A549 (cell line): ENCODE results near the gene TMCC2. TPM values are rescaled to one million over a fixed set of nuclear protein-coding genes. Genes with fewer than 3 reads are reported as not detected.

Experiments used
- ATAC-seq, 2 experiments: fragments of 200-7000 bp in 1 of 2; fragments of >200 bp in 1 of 2; cut with Nextera tagmentation in 1 of 2; cut with Tn5 transposase in 1 of 2; 3 replicates each; pipeline versions ENCODE4 v1.8.0 to v1.9.1; 2018 to 2020; ENCODE audit warnings: mild to moderate bottlenecking in 1 of 2, moderate library complexity in 1 of 2
- CTCF ChIA-PET: fragments of 300-600 bp; sonication (Branson Sonifier 250); formaldehyde crosslinking; extraction: SDS; loops from one replicate; lab custom pipeline; 2021; ENCODE audit warnings: antibody characterized with exemption, inconsistent platforms; lab: Yijun Ruan, JAX
- POLR2A ChIA-PET: fragments of 350-600 bp; formaldehyde crosslinking; extraction: SDS; loops from one replicate; lab custom pipeline; 2021; ENCODE audit warnings: antibody characterized with exemption, inconsistent platforms; lab: Yijun Ruan, JAX
- DNase-seq, 2 experiments: peaks; one replicate each; pipeline versions ENCODE4 v3.0.0 to v3.0.0-alpha.2; 2011 to 2016; ENCODE audit warnings: low read depth in 1 of 2, low spot score in 1 of 2
- FAIRE-seq: peaks from 2 replicates; lab custom pipeline; 2011; peaks lifted over from hg19 to GRCh38; lab: Jason Lieb, UNC
- H3K27ac ChIP-seq, 2 experiments: fragments of >200 bp; sonication (Bioruptor Twin); formaldehyde crosslinking; 3 replicates each; pipeline ENCODE4 v1.5.1; 2016 to 2017
- H3K4me1 ChIP-seq: fragments of >200 bp; sonication (Bioruptor Twin); formaldehyde crosslinking; 3 replicates; pipeline ENCODE4 v1.6.1; 2016
- H3K4me2 ChIP-seq: fragments of >200 bp; sonication (Bioruptor Twin); formaldehyde crosslinking; 3 replicates; pipeline ENCODE4 v1.6.1; 2016
- H3K4me3 ChIP-seq: fragments of >200 bp; sonication (Bioruptor Twin); formaldehyde crosslinking; 3 replicates; pipeline ENCODE4 v1.5.1; 2016
- H3K9me3 ChIP-seq: fragments of >200 bp; sonication (Bioruptor Twin); formaldehyde crosslinking; 3 replicates; pipeline ENCODE4 v1.6.1; 2016
- CBX2 ChIP-seq: fragments of 200-600 bp; sonication (generic); IDR thresholded peaks from 2 replicates; pipeline ENCODE4 v1.6.1; 2016; ENCODE audit warnings: low read depth, mild to moderate bottlenecking, borderline replicate concordance
- CHD2 ChIP-seq: fragments of 150-350 bp; IDR thresholded peaks from 2 replicates; pipeline ENCODE4 v1.6.1; 2014; ENCODE audit warnings: low read length; ENCODE audit not compliant: partially characterized antibody
- CHD4 ChIP-seq: fragments of 200-600 bp; sonication (generic); IDR thresholded peaks from 2 replicates; pipeline ENCODE4 v1.6.1; 2016; ENCODE audit warnings: antibody characterized with exemption, mild to moderate bottlenecking, borderline replicate concordance
- EHF ChIP-seq: fragments of 250-450 bp; sonication (Bioruptor Pico); IDR thresholded peaks from 2 replicates; pipeline ENCODE4 v1.5.0; 2020; ENCODE audit warnings: mild to moderate bottlenecking
- EHMT2 ChIP-seq: fragments of 200-600 bp; sonication (generic); IDR thresholded peaks from 2 replicates; pipeline ENCODE4 v1.6.1; 2016; ENCODE audit warnings: antibody characterized with exemption, low read depth, mild to moderate bottlenecking, moderate library complexity
- ESRRA ChIP-seq: fragments of 150-350 bp; IDR thresholded peaks from 2 replicates; pipeline ENCODE4 v1.6.1; 2014; ENCODE audit warnings: mild to moderate bottlenecking, low read length, borderline replicate concordance
- FOXS1 ChIP-seq: fragments of 250-450 bp; sonication (Bioruptor Pico); IDR thresholded peaks from 2 replicates; pipeline ENCODE4 v1.5.0; 2020; ENCODE audit warnings: mild to moderate bottlenecking, moderate library complexity
- HEYL ChIP-seq: fragments of 250-450 bp; sonication (Bioruptor Pico); IDR thresholded peaks from 2 replicates; pipeline ENCODE4 v1.8.0; 2021; ENCODE audit warnings: mild to moderate bottlenecking, moderate library complexity
- HOXA7 ChIP-seq: fragments of 250-450 bp; sonication (Bioruptor Pico); IDR thresholded peaks from 2 replicates; pipeline ENCODE4 v1.5.0; 2020; ENCODE audit warnings: mild to moderate bottlenecking, moderate library complexity
- HOXB5 ChIP-seq: fragments of 250-450 bp; sonication (Bioruptor Pico); IDR thresholded peaks from 2 replicates; pipeline ENCODE4 v1.5.0; 2020; ENCODE audit warnings: mild to moderate bottlenecking, moderate library complexity
- JUN ChIP-seq, 2 experiments: fragments of >200 bp; sonication (Bioruptor Twin); formaldehyde crosslinking; IDR thresholded peaks; 2 replicates in 1 of 2; 3 replicates in 1 of 2; pipeline ENCODE4 v1.6.1; 2016 to 2017
- JUNB ChIP-seq: fragments of >200 bp; sonication (Bioruptor Twin); formaldehyde crosslinking; IDR thresholded peaks from 2 replicates; pipeline ENCODE4 v1.6.1; 2016
- KDM5A ChIP-seq: fragments of 200-600 bp; sonication (generic); IDR thresholded peaks from 2 replicates; pipeline ENCODE4 v1.6.1; 2016; ENCODE audit warnings: antibody characterized with exemption, mild to moderate bottlenecking
- MAFK ChIP-seq: fragments of 450-650 bp; IDR thresholded peaks from 2 replicates; pipeline ENCODE4 v1.6.1; 2014; ENCODE audit not compliant: partially characterized antibody
- MYC ChIP-seq: IDR thresholded peaks from 2 replicates; pipeline ENCODE4 v1.6.1; 2012; ENCODE audit warnings: mild to moderate bottlenecking, inconsistent platforms, low read length, improper control_type of control experiment, borderline replicate concordance
- NR3C1 ChIP-seq: fragments of >200 bp; sonication (Bioruptor Twin); formaldehyde crosslinking; IDR thresholded peaks from 3 replicates; pipeline ENCODE4 v1.6.1; 2017
- POLR2A ChIP-seq: IDR thresholded peaks from 2 replicates; pipeline ENCODE4 v1.6.1; 2012; ENCODE audit warnings: mild to moderate bottlenecking, low read length
- POLR2AphosphoS2 ChIP-seq: conservative IDR thresholded peaks from 2 replicates; pipeline ENCODE4 v1.6.1; 2012; ENCODE audit warnings: low read length, improper control_type of control experiment, inconsistent platforms
- RAD21 ChIP-seq, 2 experiments: fragments of >200 bp in 1 of 2; sonication (Bioruptor Twin) in 1 of 2; formaldehyde crosslinking in 1 of 2; IDR thresholded peaks in 1 of 2; conservative IDR thresholded peaks in 1 of 2; 2 replicates in 1 of 2; 3 replicates in 1 of 2; pipeline ENCODE4 v1.6.1; 2012 to 2018; ENCODE audit warnings: inconsistent platforms in 1 of 2
- RARB ChIP-seq: fragments of 250-450 bp; sonication (Bioruptor Pico); IDR thresholded peaks from 2 replicates; pipeline ENCODE4 v1.8.0; 2021; ENCODE audit warnings: mild to moderate bottlenecking, moderate library complexity
- SREBF2 ChIP-seq: fragments of 450-650 bp; IDR thresholded peaks from 2 replicates; pipeline ENCODE4 v1.6.1; 2014; ENCODE audit warnings: mild to moderate bottlenecking, moderate library complexity
- TFCP2L1 ChIP-seq: fragments of 250-450 bp; sonication (Bioruptor Pico); IDR thresholded peaks from 2 replicates; pipeline ENCODE4 v1.5.0; 2021; ENCODE audit warnings: mild to moderate bottlenecking
- ZC3H11A ChIP-seq: fragments of 450-650 bp; IDR thresholded peaks from 2 replicates; pipeline ENCODE4 v1.6.1; 2014; ENCODE audit warnings: antibody characterized with exemption, mild to moderate bottlenecking
- ZNF302 ChIP-seq: fragments of 250-450 bp; sonication (Bioruptor Pico); IDR thresholded peaks from 2 replicates; pipeline ENCODE4 v1.9.0; 2021; ENCODE audit warnings: inconsistent platforms, mild to moderate bottlenecking, moderate library complexity
- ZSCAN20 ChIP-seq: fragments of 250-450 bp; sonication (Bioruptor Pico); IDR thresholded peaks from 2 replicates; pipeline ENCODE4 v1.8.0; 2022; ENCODE audit warnings: mild to moderate bottlenecking, moderate library complexity
- WGBS: methylation state at CpG from one replicate; pipeline ENCODE4 v1.1.6; 2017; ENCODE audit errors: missing lambda C conversion rate; 5-methylcytosine and 5-hydroxymethylcytosine counted together
- polyA plus RNA-seq, 4 experiments: library from polyadenylated mRNA; depleted of rRNA in 3 of 4; stranded (reverse); fragments of >200 nt; fragmentation: RNase III in 1 of 4; extraction: RNeasy Plus Mini Kit Qiagen cat#74134 plus additional on column Dnase treatment in 1 of 4; gene quantifications; 2 replicates in 3 of 4; 3 replicates in 1 of 4; pipeline ENCODE4 v1.2.3, GENCODE V29; 2011 to 2017
- TF ChIP-seq, protein P1 (sequence below): fragments of 250-450 bp; sonication (Bioruptor Pico); IDR thresholded peaks from 2 replicates; pipeline ENCODE4 v1.5.0; 2021; ENCODE audit warnings: mild to moderate bottlenecking, moderate library complexity, borderline replicate concordance
- TF ChIP-seq, protein P2 (sequence below): fragments of 200-600 bp; sonication (generic); IDR thresholded peaks from 2 replicates; pipeline ENCODE4 v1.6.1; 2016; ENCODE audit warnings: antibody characterized with exemption, mild to moderate bottlenecking, moderate library complexity
- TF ChIP-seq, protein P3 (sequence below): IDR thresholded peaks from 2 replicates; pipeline ENCODE4 v1.6.1; 2012
- TF ChIP-seq, protein P4 (sequence below): fragments of >200 bp; sonication (Bioruptor Twin); formaldehyde crosslinking; IDR thresholded peaks from 3 replicates; pipeline ENCODE4 v1.6.1; 2016

Gene TMCC2
- polyA plus RNA-seq, 2 of the 4 experiments (the other 2 are of a cell fraction) = 1.7 to 3.2 TPM

DNA sequence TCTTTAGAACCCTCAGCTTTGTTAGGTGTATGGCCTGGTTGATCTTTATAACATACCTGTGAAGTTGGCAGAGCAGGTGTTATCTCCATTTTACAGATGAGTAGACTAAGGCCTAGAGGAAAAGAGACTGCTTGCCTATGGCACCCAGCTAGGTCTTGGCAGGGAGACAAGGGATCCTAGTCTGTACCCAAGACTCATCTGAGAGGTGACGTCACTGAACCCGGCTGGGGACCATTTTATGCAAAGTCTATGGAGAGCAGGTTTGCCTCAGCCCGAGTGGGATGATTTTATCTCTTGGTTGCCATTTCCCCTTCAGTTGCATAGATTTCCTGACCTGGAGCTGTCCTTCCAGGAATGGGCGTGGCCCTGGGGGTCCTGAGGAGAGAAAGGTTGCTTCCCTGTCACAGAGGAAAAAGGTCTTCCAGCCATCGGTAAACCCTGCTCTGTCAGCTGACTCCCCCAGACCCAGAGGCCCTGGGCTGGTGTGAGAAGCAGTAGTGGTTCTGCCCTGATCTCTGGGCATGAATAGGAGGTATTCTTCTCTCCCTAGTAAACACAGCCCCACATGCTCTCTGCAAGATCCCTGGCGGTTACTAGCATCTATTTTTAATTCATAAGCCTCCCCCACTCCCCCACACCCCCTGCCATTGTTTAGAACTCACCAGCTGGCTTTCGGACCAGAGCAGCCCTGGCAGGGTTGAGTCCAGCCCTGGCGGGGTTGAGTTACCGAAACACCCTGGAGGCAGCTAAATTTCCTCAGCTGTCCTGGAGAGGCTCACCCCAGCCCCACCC lies 19.6 kb downstream of the TMCC2 start:
- FAIRE-seq = no peak
- no peak for TF ChIP-seq POLR2AphosphoS2
- TF ChIP-seq ESRRA = no peak
- TF ChIP-seq JUN (IDR thresholded peaks at IDR 0.05) = no peak
- TF ChIP-seq SREBF2 = no peak
- TF ChIP-seq HEYL (CRISPR knock-in tag) = no peak
- TF ChIP-seq, protein P1, sequence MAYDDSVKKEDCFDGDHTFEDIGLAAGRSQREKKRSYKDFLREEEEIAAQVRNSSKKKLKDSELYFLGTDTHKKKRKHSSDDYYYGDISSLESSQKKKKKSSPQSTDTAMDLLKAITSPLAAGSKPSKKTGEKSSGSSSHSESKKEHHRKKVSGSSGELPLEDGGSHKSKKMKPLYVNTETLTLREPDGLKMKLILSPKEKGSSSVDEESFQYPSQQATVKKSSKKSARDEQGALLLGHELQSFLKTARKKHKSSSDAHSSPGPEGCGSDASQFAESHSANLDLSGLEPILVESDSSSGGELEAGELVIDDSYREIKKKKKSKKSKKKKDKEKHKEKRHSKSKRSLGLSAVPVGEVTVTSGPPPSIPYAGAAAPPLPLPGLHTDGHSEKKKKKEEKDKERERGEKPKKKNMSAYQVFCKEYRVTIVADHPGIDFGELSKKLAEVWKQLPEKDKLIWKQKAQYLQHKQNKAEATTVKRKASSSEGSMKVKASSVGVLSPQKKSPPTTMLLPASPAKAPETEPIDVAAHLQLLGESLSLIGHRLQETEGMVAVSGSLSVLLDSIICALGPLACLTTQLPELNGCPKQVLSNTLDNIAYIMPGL (CRISPR knock-in tag) = no peak
- TF ChIP-seq POLR2A = no peak
- TF ChIP-seq, protein P2, sequence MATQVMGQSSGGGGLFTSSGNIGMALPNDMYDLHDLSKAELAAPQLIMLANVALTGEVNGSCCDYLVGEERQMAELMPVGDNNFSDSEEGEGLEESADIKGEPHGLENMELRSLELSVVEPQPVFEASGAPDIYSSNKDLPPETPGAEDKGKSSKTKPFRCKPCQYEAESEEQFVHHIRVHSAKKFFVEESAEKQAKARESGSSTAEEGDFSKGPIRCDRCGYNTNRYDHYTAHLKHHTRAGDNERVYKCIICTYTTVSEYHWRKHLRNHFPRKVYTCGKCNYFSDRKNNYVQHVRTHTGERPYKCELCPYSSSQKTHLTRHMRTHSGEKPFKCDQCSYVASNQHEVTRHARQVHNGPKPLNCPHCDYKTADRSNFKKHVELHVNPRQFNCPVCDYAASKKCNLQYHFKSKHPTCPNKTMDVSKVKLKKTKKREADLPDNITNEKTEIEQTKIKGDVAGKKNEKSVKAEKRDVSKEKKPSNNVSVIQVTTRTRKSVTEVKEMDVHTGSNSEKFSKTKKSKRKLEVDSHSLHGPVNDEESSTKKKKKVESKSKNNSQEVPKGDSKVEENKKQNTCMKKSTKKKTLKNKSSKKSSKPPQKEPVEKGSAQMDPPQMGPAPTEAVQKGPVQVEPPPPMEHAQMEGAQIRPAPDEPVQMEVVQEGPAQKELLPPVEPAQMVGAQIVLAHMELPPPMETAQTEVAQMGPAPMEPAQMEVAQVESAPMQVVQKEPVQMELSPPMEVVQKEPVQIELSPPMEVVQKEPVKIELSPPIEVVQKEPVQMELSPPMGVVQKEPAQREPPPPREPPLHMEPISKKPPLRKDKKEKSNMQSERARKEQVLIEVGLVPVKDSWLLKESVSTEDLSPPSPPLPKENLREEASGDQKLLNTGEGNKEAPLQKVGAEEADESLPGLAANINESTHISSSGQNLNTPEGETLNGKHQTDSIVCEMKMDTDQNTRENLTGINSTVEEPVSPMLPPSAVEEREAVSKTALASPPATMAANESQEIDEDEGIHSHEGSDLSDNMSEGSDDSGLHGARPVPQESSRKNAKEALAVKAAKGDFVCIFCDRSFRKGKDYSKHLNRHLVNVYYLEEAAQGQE = no peak
- no peak for TF ChIP-seq KDM5A
- TF ChIP-seq MAFK = no peak
- TF ChIP-seq HOXA7 = no peak
- TF ChIP-seq MYC = no peak
- TF ChIP-seq CBX2 = no peak
- no peak for TF ChIP-seq FOXS1
- TF ChIP-seq HOXB5 (CRISPR knock-in tag) = no peak
- no peak for TF ChIP-seq NR3C1
- TF ChIP-seq RAD21 (conservative IDR thresholded peaks at IDR 0.05 in 1 of 2, IDR thresholded peaks at IDR 0.05 in 1 of 2) = no peak
- TF ChIP-seq JUNB = no peak
- TF ChIP-seq, protein P3, sequence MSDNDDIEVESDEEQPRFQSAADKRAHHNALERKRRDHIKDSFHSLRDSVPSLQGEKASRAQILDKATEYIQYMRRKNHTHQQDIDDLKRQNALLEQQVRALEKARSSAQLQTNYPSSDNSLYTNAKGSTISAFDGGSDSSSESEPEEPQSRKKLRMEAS = no peak
- CTCF ChIA-PET = interaction anchor here (0.8 to 89.2 kb wide), 10 partner anchors 8 to 272 kb away, joined by 3 to 3627 read pairs (median 6); partner anchors contain the start of genes KLHDC8A, NUAK2 and TMCC2
- Histone ChIP-seq H3K9me3 (no peaks in the 10 kb centered on the region), H3K27ac (no peak overlapping the region), H3K4me3 (no peak overlapping the region), H3K4me2 (no peak overlapping the region), H3K4me1 (peaks cover 12% of the 10 kb centered on the region)
- no peak for ATAC-seq
- DNase-seq = no peak
- POLR2A ChIA-PET = no interaction called here
- 71% methylated on average over 9 of the region's 9 CpGs for WGBS

DNA sequence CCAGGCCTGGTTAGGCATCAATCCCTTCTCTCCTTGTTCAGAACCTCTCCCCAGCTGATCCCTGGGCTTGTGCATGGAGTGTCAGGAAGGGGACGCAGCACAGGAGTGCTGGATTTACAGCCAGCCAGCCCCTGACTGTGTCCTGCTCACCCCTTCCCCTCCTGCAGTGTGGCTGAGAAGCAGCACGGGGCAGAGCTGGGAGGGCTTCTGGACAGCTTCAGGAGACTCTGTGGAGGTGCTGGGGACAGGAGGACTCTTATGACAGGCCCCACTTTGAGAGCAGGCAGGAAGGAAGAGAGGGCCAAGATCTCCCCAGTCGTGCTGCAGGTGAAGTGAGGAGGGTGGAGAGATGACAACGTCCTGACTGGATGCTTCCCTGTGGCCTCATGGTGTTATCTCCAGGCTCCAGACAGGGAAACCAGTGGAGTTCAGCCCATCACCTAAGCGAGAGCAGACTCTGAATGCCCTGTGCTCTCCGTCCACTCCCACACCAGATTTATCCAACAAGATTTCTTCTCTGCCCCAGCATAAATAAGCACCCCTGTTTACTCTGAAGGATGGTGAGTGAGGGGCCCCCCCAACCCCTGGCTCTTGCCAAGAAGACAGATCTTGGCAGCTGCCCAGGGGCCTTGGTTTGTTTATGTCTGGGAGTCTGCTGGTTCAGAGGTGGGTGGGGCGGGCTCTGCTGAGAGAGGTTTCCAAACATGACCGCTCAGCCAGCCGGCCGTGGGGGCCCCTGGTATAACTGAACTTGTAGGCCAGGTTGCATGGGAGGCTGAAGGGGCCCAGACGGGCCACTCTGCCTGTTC lies 21.3 kb downstream of the TMCC2 start:
- H3K4me3 ChIP-seq = no peak overlapping the region
- H3K27ac ChIP-seq = peak overlapping the region in 1 of 2 experiments; percentile 51; a peak in 1 of 6 replicates
- ATAC-seq = peak; percentile 42 to 63; a peak in 4 of 6 replicates
- peaks cover 12% of the 10 kb centered on the region for H3K4me1 ChIP-seq
- DNase-seq = no peak
- FAIRE-seq = no peak
- no peaks in the 10 kb centered on the region for H3K9me3 ChIP-seq
- POLR2A ChIA-PET = no interaction called here
- CTCF ChIA-PET = interaction anchor here (0.8 to 89.2 kb wide), 5 partner anchors 10 to 258 kb away, joined by 3 to 3627 read pairs (median 1139); partner anchors contain the start of genes KLHDC8A, NUAK2 and TMCC2
- 47% methylated on average over 11 of the region's 11 CpGs for WGBS
- H3K4me2 ChIP-seq = peak overlapping the region; percentile 42
- no peak for TF ChIP-seq CBX2
- TF ChIP-seq EHF = no peak
- TF ChIP-seq ESRRA = no peak
- no peak for TF ChIP-seq POLR2A
- no peak for TF ChIP-seq ZNF302 (CRISPR knock-in tag)
- TF ChIP-seq HEYL (CRISPR knock-in tag) = no peak
- TF ChIP-seq MAFK = no peak
- no peak for TF ChIP-seq EHMT2
- TF ChIP-seq CHD2 = no peak
- TF ChIP-seq RARB (CRISPR knock-in tag) = no peak
- TF ChIP-seq TFCP2L1 (CRISPR knock-in tag) = no peak
- TF ChIP-seq FOXS1 = no peak
- TF ChIP-seq, protein P4, sequence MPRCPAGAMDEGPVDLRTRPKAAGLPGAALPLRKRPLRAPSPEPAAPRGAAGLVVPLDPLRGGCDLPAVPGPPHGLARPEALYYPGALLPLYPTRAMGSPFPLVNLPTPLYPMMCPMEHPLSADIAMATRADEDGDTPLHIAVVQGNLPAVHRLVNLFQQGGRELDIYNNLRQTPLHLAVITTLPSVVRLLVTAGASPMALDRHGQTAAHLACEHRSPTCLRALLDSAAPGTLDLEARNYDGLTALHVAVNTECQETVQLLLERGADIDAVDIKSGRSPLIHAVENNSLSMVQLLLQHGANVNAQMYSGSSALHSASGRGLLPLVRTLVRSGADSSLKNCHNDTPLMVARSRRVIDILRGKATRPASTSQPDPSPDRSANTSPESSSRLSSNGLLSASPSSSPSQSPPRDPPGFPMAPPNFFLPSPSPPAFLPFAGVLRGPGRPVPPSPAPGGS = no peak
- no peak for TF ChIP-seq ZC3H11A
- no peak for TF ChIP-seq JUN (IDR thresholded peaks at IDR 0.05)
- TF ChIP-seq CHD4 = no peak
- TF ChIP-seq NR3C1 = no peak
- TF ChIP-seq ZSCAN20 (CRISPR knock-in tag) = no peak
